ENCODE results near the gene HERC2. TPM values are rescaled to one million over a fixed set of nuclear protein-coding genes. Genes with fewer than 3 reads are reported as not detected.

HERC2 gene
- polyA plus RNA-seq, 1 of the 3 experiments (the other 2 are of a cell fraction): 22.3 TPM

DNA sequence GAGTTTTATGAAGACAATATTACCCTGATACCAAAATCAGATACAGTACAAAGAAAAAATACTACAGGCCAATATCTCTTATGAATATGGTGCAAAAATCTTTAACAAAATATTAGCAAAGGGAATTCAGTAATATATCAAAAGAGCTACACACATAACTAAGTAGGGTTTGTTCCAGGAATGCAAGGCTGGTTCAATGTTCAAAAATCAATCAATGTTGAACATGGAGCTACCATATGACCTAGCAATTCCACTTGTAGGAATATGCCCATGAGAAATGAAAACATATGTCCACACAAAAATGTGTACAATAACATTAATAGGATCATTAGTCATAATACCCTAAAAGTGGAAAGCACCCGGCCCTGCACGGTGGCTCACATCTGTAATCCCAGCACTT, 230.7 kb downstream of the HERC2 start:
- DNase-seq: no peak
- Histone ChIP-seq H2AFZ (ENCODE audit: low read depth) (no peak overlapping the region), H3K9ac (no peak overlapping the region), H3K4me2 (no peak overlapping the region), H4K20me1 (ENCODE audit: insufficient read depth) (no peaks in the 10 kb centered on the region), H3K27me3 (ENCODE audit: insufficient read depth) (no peaks in the 10 kb centered on the region; the same call in 1 of the 2 replicates), H3F3A (replicated peaks; ENCODE audit: insufficient read depth) (no peaks in the 10 kb centered on the region), H3K36me3 (replicated peaks in 1 of 2; ENCODE audit: control insufficient read depth in 1 of 2, insufficient read depth in 2 of 2, low read length in 1 of 2) (no peaks in the 10 kb centered on the region), H3K9me3 (no peaks in the 10 kb centered on the region), H3K79me2 (ENCODE audit: insufficient read depth) (no peaks in the 10 kb centered on the region), H3K4me3 (ENCODE audit: low read depth in 2 of 2, low read length in 1 of 2) (no peak overlapping the region), H3K9me2 (no peaks in the 10 kb centered on the region), H3K27ac (ENCODE audit: low read depth in 2 of 2, low read length in 1 of 2) (no peak overlapping the region), H3K4me1 (ENCODE audit: control insufficient read depth in 1 of 2, insufficient read depth in 2 of 2, low read depth in 1 of 2, low read length in 1 of 2) (peaks cover 0 to 10% of the 10 kb centered on the region in 2 experiments; a peak in 1 of 4 replicates)
- ChIA-PET POLR2A (no interaction called here), CTCF (interaction anchor here (1.1 to 2.6 kb wide), 4 partner anchors 8 to 1200 kb away, joined by 3 to 8 read pairs (median 3); partner anchors contain the start of gene OCA2)
- WGBS (ENCODE audit: low lambda C conversion rate): 76% methylated on average over 2 of the region's 2 CpGs
- TF ChIP-seq CHD2 (IDR thresholded peaks at IDR 0.05; ENCODE audit: low read length, partially characterized antibody) (no peak), FOXJ3 (CRISPR knock-in tag; IDR thresholded peaks at IDR 0.05) (no peak), YY1 (IDR thresholded peaks at IDR 0.05; ENCODE audit: low read depth) (no peak), TAF1 (IDR thresholded peaks at IDR 0.05; ENCODE audit: borderline replicate concordance, low read depth, low read length) (no peak), MXI1 (IDR thresholded peaks at IDR 0.05; ENCODE audit: low read depth, low read length) (no peak), EP300 (IDR thresholded peaks at IDR 0.05; ENCODE audit: borderline replicate concordance in 1 of 2, low read depth in 1 of 2, low read length in 1 of 2) (no peak), TEAD4 (IDR thresholded peaks at IDR 0.05; ENCODE audit: borderline replicate concordance, insufficient read depth) (no peak), RFX5 (IDR thresholded peaks at IDR 0.05; ENCODE audit: low read length) (no peak)
- TF ChIP-seq, protein P1, sequence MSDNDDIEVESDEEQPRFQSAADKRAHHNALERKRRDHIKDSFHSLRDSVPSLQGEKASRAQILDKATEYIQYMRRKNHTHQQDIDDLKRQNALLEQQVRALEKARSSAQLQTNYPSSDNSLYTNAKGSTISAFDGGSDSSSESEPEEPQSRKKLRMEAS (IDR thresholded peaks at IDR 0.05; ENCODE audit: low read depth): no peak
- TF ChIP-seq, protein P2, sequence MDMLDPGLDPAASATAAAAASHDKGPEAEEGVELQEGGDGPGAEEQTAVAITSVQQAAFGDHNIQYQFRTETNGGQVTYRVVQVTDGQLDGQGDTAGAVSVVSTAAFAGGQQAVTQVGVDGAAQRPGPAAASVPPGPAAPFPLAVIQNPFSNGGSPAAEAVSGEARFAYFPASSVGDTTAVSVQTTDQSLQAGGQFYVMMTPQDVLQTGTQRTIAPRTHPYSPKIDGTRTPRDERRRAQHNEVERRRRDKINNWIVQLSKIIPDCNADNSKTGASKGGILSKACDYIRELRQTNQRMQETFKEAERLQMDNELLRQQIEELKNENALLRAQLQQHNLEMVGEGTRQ (IDR thresholded peaks at IDR 0.05; ENCODE audit: borderline replicate concordance, low read depth, low read length): no peak
- TF ChIP-seq, protein P3, sequence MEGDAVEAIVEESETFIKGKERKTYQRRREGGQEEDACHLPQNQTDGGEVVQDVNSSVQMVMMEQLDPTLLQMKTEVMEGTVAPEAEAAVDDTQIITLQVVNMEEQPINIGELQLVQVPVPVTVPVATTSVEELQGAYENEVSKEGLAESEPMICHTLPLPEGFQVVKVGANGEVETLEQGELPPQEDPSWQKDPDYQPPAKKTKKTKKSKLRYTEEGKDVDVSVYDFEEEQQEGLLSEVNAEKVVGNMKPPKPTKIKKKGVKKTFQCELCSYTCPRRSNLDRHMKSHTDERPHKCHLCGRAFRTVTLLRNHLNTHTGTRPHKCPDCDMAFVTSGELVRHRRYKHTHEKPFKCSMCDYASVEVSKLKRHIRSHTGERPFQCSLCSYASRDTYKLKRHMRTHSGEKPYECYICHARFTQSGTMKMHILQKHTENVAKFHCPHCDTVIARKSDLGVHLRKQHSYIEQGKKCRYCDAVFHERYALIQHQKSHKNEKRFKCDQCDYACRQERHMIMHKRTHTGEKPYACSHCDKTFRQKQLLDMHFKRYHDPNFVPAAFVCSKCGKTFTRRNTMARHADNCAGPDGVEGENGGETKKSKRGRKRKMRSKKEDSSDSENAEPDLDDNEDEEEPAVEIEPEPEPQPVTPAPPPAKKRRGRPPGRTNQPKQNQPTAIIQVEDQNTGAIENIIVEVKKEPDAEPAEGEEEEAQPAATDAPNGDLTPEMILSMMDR (IDR thresholded peaks at IDR 0.05): no peak
- TF ChIP-seq, protein P4, sequence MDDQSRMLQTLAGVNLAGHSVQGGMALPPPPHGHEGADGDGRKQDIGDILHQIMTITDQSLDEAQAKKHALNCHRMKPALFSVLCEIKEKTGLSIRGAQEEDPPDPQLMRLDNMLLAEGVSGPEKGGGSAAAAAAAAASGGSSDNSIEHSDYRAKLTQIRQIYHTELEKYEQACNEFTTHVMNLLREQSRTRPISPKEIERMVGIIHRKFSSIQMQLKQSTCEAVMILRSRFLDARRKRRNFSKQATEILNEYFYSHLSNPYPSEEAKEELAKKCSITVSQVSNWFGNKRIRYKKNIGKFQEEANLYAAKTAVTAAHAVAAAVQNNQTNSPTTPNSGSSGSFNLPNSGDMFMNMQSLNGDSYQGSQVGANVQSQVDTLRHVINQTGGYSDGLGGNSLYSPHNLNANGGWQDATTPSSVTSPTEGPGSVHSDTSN (IDR thresholded peaks at IDR 0.05): no peak
- TF ChIP-seq, protein P5, sequence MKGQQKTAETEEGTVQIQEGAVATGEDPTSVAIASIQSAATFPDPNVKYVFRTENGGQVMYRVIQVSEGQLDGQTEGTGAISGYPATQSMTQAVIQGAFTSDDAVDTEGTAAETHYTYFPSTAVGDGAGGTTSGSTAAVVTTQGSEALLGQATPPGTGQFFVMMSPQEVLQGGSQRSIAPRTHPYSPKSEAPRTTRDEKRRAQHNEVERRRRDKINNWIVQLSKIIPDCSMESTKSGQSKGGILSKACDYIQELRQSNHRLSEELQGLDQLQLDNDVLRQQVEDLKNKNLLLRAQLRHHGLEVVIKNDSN (IDR thresholded peaks at IDR 0.05; ENCODE audit: borderline replicate concordance, low read depth): no peak

All from SK-N-SH (cell line).